ENCODE results near the gene FAM193A.

The FAM193A gene

GRCh38 chr4:2741626-2742025 lies 205.2 kb downstream of the FAM193A start:
- CTCF ChIA-PET = no interaction called here
- no peak for TF ChIP-seq CTCF (IDR thresholded peaks at IDR 0.05; ENCODE audit: insufficient read depth, low read length, missing control alignments)
- POLR2A ChIA-PET = no interaction called here
- no peak for DNase-seq (ENCODE audit: low read depth, low spot score)
- H3K4me3 ChIP-seq (ENCODE audit: low read depth, low read length) = no peak overlapping the region

GRCh38 chr4:2742081-2742822 lies 205.8 kb downstream of the FAM193A start:
- CTCF ChIA-PET = no interaction called here
- H3K4me3 ChIP-seq (ENCODE audit: low read depth, low read length) = no peak overlapping the region
- no peak for DNase-seq (ENCODE audit: low read depth, low spot score)
- POLR2A ChIA-PET = no interaction called here
- no peak for TF ChIP-seq CTCF (IDR thresholded peaks at IDR 0.05; ENCODE audit: insufficient read depth, low read length, missing control alignments)

- H3K4me3 ChIP-seq (ENCODE audit: low read depth, low read length) = no peak overlapping the region
- POLR2A ChIA-PET = no interaction called here
- no peak for TF ChIP-seq CTCF (IDR thresholded peaks at IDR 0.05; ENCODE audit: insufficient read depth, low read length, missing control alignments)
- CTCF ChIA-PET = no interaction called here
- DNase-seq (ENCODE audit: low read depth, low spot score) = no peak
These were observed 206.5 kb downstream of the FAM193A start for GRCh38 chr4:2742823-2743517.

GRCh38 chr4:2743518-2744445 lies 207.3 kb downstream of the FAM193A start:
- no peak for DNase-seq (ENCODE audit: low read depth, low spot score)
- POLR2A ChIA-PET = no interaction called here
- no peak overlapping the region for H3K4me3 ChIP-seq (ENCODE audit: low read depth, low read length)
- TF ChIP-seq CTCF (IDR thresholded peaks at IDR 0.05; ENCODE audit: insufficient read depth, low read length, missing control alignments) = no peak
- CTCF ChIA-PET = interaction anchor here (0.5 kb wide), 1 partner anchor 147 kb away, joined by 3 read pairs; no protein-coding TSS in a partner anchor

GRCh38 chr4:2744576-2745270 lies 208.3 kb downstream of the FAM193A start:
- POLR2A ChIA-PET = no interaction called here
- TF ChIP-seq CTCF (IDR thresholded peaks at IDR 0.05; ENCODE audit: insufficient read depth, low read length, missing control alignments) = no peak
- H3K4me3 ChIP-seq (ENCODE audit: low read depth, low read length) = no peak overlapping the region
- no peak for DNase-seq (ENCODE audit: low read depth, low spot score)
- CTCF ChIA-PET = no interaction called here

Measured in AG04449 (cell line).